ENCODE measurements around the gene LYPD3. TPM values are rescaled to one million over a fixed set of nuclear protein-coding genes. Genes with fewer than 3 reads are reported as not detected.

Gene LYPD3
- total RNA-seq, 2 experiments from 2014 or later, result not detected

DNA sequence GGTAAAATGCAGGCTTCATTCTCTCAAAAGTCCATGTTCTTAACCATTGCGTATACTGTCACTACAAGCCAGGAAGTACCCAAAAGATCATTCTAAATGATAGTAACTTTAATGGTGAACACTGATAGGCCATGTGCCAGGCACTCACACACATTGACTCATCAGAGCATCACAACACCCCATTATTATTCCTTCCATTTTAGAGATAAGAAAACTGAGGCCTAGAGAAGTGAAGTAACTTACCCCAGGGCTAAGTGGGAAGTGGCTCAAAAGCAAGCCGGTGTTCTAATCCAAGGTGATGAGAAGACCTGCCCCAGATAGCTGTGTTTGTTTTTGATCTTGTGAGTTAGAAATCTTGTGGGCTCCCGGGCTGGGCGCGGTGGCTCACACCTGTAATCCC is 40.5 kb upstream of the LYPD3 start:
- Histone ChIP-seq H3K4me2 (ENCODE audit: low read length) (no peak overlapping the region), H3K79me2 (ENCODE audit: insufficient read depth, low read depth, low read length) (no peaks in the 10 kb centered on the region), H3K9me2 (ENCODE audit: insufficient read depth, low read length) (no peaks in the 10 kb centered on the region), H3K9me3 (ENCODE audit: low read length) (no peaks in the 10 kb centered on the region), H3K4me3 (ENCODE audit: low read depth, low read length, poor library complexity, severe bottlenecking) (no peak overlapping the region), H3K4me1 (ENCODE audit: insufficient read depth, low read length, poor library complexity, severe bottlenecking) (peaks cover 16% of the 10 kb centered on the region), H2AFZ (ENCODE audit: low read length) (no peak overlapping the region), H4K20me1 (ENCODE audit: insufficient read depth, low read length) (no peaks in the 10 kb centered on the region), H3K36me3 (ENCODE audit: insufficient read depth, low read length) (no peaks in the 10 kb centered on the region), H3K27ac (ENCODE audit: low read depth, low read length, poor library complexity, severe bottlenecking) (no peak overlapping the region)
- no TSS peak for BruUV-seq (replicated peaks)
- ChIA-PET CTCF (ENCODE audit: unreplicated experiment) (no interaction called here), POLR2A (no interaction called here)
- no peak for TF ChIP-seq EZH2phosphoT487 (IDR thresholded peaks at IDR 0.05; ENCODE audit: borderline replicate concordance, low read depth, low read length)
- TF ChIP-seq, protein P1, sequence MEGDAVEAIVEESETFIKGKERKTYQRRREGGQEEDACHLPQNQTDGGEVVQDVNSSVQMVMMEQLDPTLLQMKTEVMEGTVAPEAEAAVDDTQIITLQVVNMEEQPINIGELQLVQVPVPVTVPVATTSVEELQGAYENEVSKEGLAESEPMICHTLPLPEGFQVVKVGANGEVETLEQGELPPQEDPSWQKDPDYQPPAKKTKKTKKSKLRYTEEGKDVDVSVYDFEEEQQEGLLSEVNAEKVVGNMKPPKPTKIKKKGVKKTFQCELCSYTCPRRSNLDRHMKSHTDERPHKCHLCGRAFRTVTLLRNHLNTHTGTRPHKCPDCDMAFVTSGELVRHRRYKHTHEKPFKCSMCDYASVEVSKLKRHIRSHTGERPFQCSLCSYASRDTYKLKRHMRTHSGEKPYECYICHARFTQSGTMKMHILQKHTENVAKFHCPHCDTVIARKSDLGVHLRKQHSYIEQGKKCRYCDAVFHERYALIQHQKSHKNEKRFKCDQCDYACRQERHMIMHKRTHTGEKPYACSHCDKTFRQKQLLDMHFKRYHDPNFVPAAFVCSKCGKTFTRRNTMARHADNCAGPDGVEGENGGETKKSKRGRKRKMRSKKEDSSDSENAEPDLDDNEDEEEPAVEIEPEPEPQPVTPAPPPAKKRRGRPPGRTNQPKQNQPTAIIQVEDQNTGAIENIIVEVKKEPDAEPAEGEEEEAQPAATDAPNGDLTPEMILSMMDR (conservative IDR thresholded peaks at IDR 0.05; ENCODE audit: low read length), result no peak
- DNase-seq (ENCODE audit: low spot score), result no peak
- intact Hi-C loops (cut with micrococcal nuclease; ENCODE audit: unreplicated experiment), result loop anchor here (2.0 kb wide), 1 partner anchor 43 kb away; no protein-coding TSS in a partner anchor

- Histone ChIP-seq H2AFZ (ENCODE audit: low read length) (peak overlapping the region; percentile 97; the same call in 1 of the 2 replicates), H3K4me3 (ENCODE audit: low read depth, low read length, poor library complexity, severe bottlenecking) (peak overlapping the region; percentile 77)
- POLR2A ChIA-PET, result interaction anchor here (0.5 kb wide), 1 partner anchor 115 kb away, joined by 5 read pairs; no protein-coding TSS in a partner anchor
Measured at GRCh38 chr19:43505186-43505456, 39.7 kb upstream of the LYPD3 start.

More at GRCh38 chr19:43505186-43505456, 39.7 kb upstream of the LYPD3 start:
- CTCF ChIA-PET (ENCODE audit: unreplicated experiment), result interaction anchor here (0.6 kb wide), 1 partner anchor 89 kb away, joined by 3 read pairs; no protein-coding TSS in a partner anchor
- H3K9me3 ChIP-seq (ENCODE audit: low read length), result no peaks in the 10 kb centered on the region
- H3K9me2 ChIP-seq (ENCODE audit: insufficient read depth, low read length), result no peaks in the 10 kb centered on the region
- no peaks in the 10 kb centered on the region for H3K36me3 ChIP-seq (ENCODE audit: insufficient read depth, low read length)
- H3K4me1 ChIP-seq (ENCODE audit: insufficient read depth, low read length, poor library complexity, severe bottlenecking), result peaks cover 16% of the 10 kb centered on the region
- H3K27ac ChIP-seq (ENCODE audit: low read depth, low read length, poor library complexity, severe bottlenecking), result no peak overlapping the region
- DNase-seq (ENCODE audit: low spot score), result no peak
- TF ChIP-seq EZH2phosphoT487 (IDR thresholded peaks at IDR 0.05; ENCODE audit: borderline replicate concordance, low read depth, low read length), result no peak
- TF ChIP-seq, protein P1 (conservative IDR thresholded peaks at IDR 0.05; ENCODE audit: low read length), result no peak
- no peaks in the 10 kb centered on the region for H3K79me2 ChIP-seq (ENCODE audit: insufficient read depth, low read depth, low read length)
- intact Hi-C loops (cut with micrococcal nuclease; ENCODE audit: unreplicated experiment), result loop anchor here (2.0 kb wide), 1 partner anchor 42 kb away; no protein-coding TSS in a partner anchor
- peak overlapping the region; percentile 96 for H3K4me2 ChIP-seq (ENCODE audit: low read length)
- no TSS peak for BruUV-seq (replicated peaks)
- H4K20me1 ChIP-seq (ENCODE audit: insufficient read depth, low read length), result no peaks in the 10 kb centered on the region

All from OCI-LY7 (cell line).